Gastroesophageal sphincter (tissue), 4 donors: ENCODE data around the gene SHCBP1L. TPM values are rescaled to one million over a fixed set of nuclear protein-coding genes. Genes with fewer than 3 reads are reported as not detected.

Experiments
- ATAC-seq: fragments of 150-250 bp; one replicate; pipeline ENCODE4 v1.9.1; 2016; ENCODE audit warnings: mild to moderate bottlenecking, moderate library complexity
- H3K27ac ChIP-seq, 4 donors: fragments of 200-600 bp; sonication (generic) in 3 of 4; 1 replicate in 3 of 4; 2 replicates in 1 of 4; pipeline ENCODE4 v1.5.1; 2016 to 2019
- H3K27me3 ChIP-seq: fragments of 200-600 bp; sonication (generic); one replicate; pipeline ENCODE4 v1.5.1; 2019
- H3K36me3 ChIP-seq, 2 donors: fragments of 200-600 bp; sonication (generic); one replicate each; pipeline ENCODE4 v1.5.1; 2019; ENCODE audit warnings: control low read depth in 1 of 2
- H3K4me1 ChIP-seq, 3 donors: fragments of 200-600 bp; sonication (generic); 1 replicate in 2 of 3; 2 replicates in 1 of 3; pipeline ENCODE4 v1.5.1; 2016 to 2019; ENCODE audit warnings: control low read depth in 2 of 3
- H3K4me3 ChIP-seq, 2 donors: fragments of 200-600 bp; sonication (generic); one replicate each; pipeline ENCODE4 v1.5.1; 2019; ENCODE audit warnings: mild to moderate bottlenecking in 1 of 2, moderate library complexity in 1 of 2
- H3K9me3 ChIP-seq, 3 donors: fragments of 200-600 bp; sonication (generic); one replicate each; pipeline ENCODE4 v1.5.1; 2017 to 2019; ENCODE audit warnings: control low read depth in 2 of 3
- EP300 ChIP-seq: sonication (generic); formaldehyde crosslinking; IDR thresholded peaks from one replicate; pipeline ENCODE4 v1.6.1; 2017; ENCODE audit warnings: antibody characterized with exemption, mild to moderate bottlenecking
- POLR2A ChIP-seq, 2 donors: fragments of 450-650 bp; IDR thresholded peaks; one replicate each; pipeline ENCODE4 v1.6.1; 2017; ENCODE audit warnings: antibody characterized with exemption in 2 of 2, mild to moderate bottlenecking in 2 of 2, moderate library complexity in 1 of 2
- POLR2AphosphoS5 ChIP-seq: sonication (generic); formaldehyde crosslinking; IDR thresholded peaks from one replicate; pipeline ENCODE4 v1.6.1; 2017; ENCODE audit warnings: antibody characterized with exemption
- WGBS, 2 donors: methylation state at CpG; one replicate each; pipeline ENCODE4 v1.1.5; 2018; ENCODE audit warnings: low coverage in 1 of 2; 5-methylcytosine and 5-hydroxymethylcytosine counted together
- total RNA-seq, 4 donors: library from RNA; depleted of rRNA; stranded (reverse); fragments of >200 nt; gene quantifications; one replicate each; pipeline ENCODE4 v1.1.0, GENCODE V29; 2016
- TF ChIP-seq, protein P1 (sequence below), 4 experiments: fragments of 200-600 bp in 2 of 4; fragments of 450-650 bp in 2 of 4; sonication (generic) in 1 of 4; IDR thresholded peaks; one replicate each; pipeline ENCODE4 v1.5.1; 2017 to 2019; ENCODE audit warnings: antibody characterized with exemption in 4 of 4, mild to moderate bottlenecking in 2 of 4, moderate library complexity in 2 of 4

SHCBP1L gene
- total RNA-seq, 4 donors from 2014 or later: not detected

DNA sequence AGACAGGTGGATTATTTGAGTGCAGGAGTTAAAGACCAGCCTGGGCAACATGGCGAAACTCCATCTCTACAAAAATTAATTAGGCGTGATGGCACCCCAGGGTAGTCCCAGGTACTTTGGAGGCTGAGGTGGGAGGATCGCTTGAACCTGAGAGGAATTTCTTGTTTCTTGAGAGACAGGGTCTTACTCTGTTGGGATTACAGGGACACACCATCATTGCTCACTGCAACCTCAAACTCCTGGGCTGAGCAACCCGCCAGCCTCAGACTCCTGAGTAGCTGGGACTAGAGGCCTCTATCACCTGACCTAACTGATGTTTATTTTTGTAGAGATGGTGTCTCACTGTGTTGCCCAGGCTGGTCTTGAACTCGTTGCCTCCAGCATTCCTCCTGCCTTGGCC lies 89.0 kb downstream of the SHCBP1L start:
- Histone ChIP-seq H3K4me1 (no peaks in the 10 kb centered on the region), H3K36me3 (peaks cover 19 to 100% of the 10 kb centered on the region in 2 donors), H3K27me3 (no peaks in the 10 kb centered on the region), H3K9me3 (no peaks in the 10 kb centered on the region), H3K4me3 (no peak overlapping the region), H3K27ac (no peak overlapping the region)
- no peak for ATAC-seq
- no peak for TF ChIP-seq EP300
- TF ChIP-seq, protein P1, sequence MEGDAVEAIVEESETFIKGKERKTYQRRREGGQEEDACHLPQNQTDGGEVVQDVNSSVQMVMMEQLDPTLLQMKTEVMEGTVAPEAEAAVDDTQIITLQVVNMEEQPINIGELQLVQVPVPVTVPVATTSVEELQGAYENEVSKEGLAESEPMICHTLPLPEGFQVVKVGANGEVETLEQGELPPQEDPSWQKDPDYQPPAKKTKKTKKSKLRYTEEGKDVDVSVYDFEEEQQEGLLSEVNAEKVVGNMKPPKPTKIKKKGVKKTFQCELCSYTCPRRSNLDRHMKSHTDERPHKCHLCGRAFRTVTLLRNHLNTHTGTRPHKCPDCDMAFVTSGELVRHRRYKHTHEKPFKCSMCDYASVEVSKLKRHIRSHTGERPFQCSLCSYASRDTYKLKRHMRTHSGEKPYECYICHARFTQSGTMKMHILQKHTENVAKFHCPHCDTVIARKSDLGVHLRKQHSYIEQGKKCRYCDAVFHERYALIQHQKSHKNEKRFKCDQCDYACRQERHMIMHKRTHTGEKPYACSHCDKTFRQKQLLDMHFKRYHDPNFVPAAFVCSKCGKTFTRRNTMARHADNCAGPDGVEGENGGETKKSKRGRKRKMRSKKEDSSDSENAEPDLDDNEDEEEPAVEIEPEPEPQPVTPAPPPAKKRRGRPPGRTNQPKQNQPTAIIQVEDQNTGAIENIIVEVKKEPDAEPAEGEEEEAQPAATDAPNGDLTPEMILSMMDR (IDR thresholded peaks at IDR 0.05): no peak
- TF ChIP-seq POLR2A (IDR thresholded peaks at IDR 0.05): no peak
- TF ChIP-seq POLR2AphosphoS5: no peak
- 95 to 100% methylated on average over 1 to 3 of the region's 5 CpGs for WGBS, 2 donors

- no peak for ATAC-seq
- TF ChIP-seq POLR2AphosphoS5 (no peak), EP300 (no peak), POLR2A (IDR thresholded peaks at IDR 0.05) (no peak)
- TF ChIP-seq, protein P1 (IDR thresholded peaks at IDR 0.05): no peak
- Histone ChIP-seq H3K4me1 (no peaks in the 10 kb centered on the region), H3K27ac (no peak overlapping the region), H3K9me3 (no peaks in the 10 kb centered on the region), H3K27me3 (no peaks in the 10 kb centered on the region), H3K4me3 (no peak overlapping the region), H3K36me3 (peaks cover 28 to 100% of the 10 kb centered on the region in 2 donors)
- 78 to 79% methylated on average over 1 of the region's 1 CpG for WGBS, 2 donors
These were observed 90.1 kb downstream of the SHCBP1L start for GRCh38 chr1:182862827-182863226.

- H3K27ac ChIP-seq: no peak overlapping the region
- 85 to 88% methylated on average over 2 of the region's 2 CpGs for WGBS, 2 donors
- TF ChIP-seq POLR2AphosphoS5 (no peak), EP300 (no peak)
- no peak overlapping the region for H3K4me3 ChIP-seq
- H3K36me3 ChIP-seq: peaks cover 24 to 100% of the 10 kb centered on the region in 2 donors
- ATAC-seq: no peak
- no peaks in the 10 kb centered on the region for H3K9me3 ChIP-seq
- peaks cover 0 to 2% (median 0%) of the 10 kb centered on the region in 3 donors for H3K4me1 ChIP-seq
- no peaks in the 10 kb centered on the region for H3K27me3 ChIP-seq
These were observed 91.0 kb downstream of the SHCBP1L start for GRCh38 chr1:182861994-182862393.

DNA sequence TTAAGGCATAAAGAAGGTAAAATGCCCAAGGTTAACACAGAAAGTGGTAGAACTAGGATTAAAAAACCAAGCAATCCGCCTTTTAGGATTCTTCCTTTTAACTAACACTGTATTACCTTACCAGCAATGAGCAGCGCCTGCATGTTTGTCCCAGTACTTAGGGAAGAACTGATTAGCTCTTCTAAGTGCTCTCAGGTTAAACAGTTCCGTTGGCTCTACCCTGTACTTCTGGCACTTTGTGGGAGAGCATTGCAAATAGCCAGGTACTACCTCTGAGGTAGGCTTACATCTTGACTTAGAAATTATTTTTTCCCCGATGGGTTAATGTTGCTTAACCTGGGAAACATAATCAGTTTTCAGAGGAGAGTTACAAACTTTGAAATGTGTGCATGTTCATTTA lies 92.3 kb downstream of the SHCBP1L start:
- Histone ChIP-seq H3K27me3 (no peaks in the 10 kb centered on the region), H3K4me1 (peaks cover 0 to 15% (median under 1%) of the 10 kb centered on the region in 3 donors), H3K27ac (no peak overlapping the region), H3K36me3 (peaks cover 24 to 100% of the 10 kb centered on the region in 2 donors), H3K9me3 (no peaks in the 10 kb centered on the region), H3K4me3 (no peak overlapping the region)
- no peak for TF ChIP-seq POLR2AphosphoS5
- TF ChIP-seq, protein P1 (IDR thresholded peaks at IDR 0.05): no peak
- TF ChIP-seq EP300: no peak
- no peak for TF ChIP-seq POLR2A (IDR thresholded peaks at IDR 0.05)
- WGBS, 2 donors: 90% methylated on average over 4 of the region's 4 CpGs
- no peak for ATAC-seq

DNA sequence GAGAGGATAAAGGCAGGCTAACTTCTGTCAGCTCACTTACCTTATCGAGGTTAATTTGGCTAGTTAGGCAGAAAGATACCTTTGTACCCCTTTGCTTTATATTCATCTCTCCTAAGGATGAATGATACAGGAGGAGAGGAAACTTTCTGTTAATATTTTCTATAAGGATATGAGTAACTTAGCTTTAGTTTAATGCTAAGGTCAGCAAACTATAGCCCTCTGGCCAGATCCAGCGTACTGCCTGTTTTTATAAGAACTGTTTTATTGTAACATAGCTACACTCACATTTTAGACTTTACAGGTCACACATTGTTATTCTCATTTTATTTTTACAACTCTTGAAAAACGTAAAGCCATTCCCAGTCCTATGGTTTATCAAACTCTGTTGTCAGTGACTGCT lies 95.8 kb downstream of the SHCBP1L start:
- Histone ChIP-seq H3K27ac (peak overlapping the region in 1 of 4 donors; percentile 12), H3K36me3 (peaks cover 36 to 100% of the 10 kb centered on the region in 2 donors), H3K27me3 (no peaks in the 10 kb centered on the region), H3K9me3 (no peaks in the 10 kb centered on the region), H3K4me1 (peaks cover 0 to 23% (median 4%) of the 10 kb centered on the region in 3 donors), H3K4me3 (no peak overlapping the region)
- 73 to 82% methylated on average over 3 of the region's 3 CpGs for WGBS, 2 donors
- no peak for ATAC-seq
- TF ChIP-seq, protein P1 (IDR thresholded peaks at IDR 0.05): no peak
- TF ChIP-seq POLR2AphosphoS5 (no peak), POLR2A (IDR thresholded peaks at IDR 0.05) (no peak), EP300 (no peak)
